Airway epithelial cell (primary cell): ENCODE data around the gene REST. TPM values are rescaled to one million over a fixed set of nuclear protein-coding genes. Genes with fewer than 3 reads are reported as not detected.

ENCODE experiments used
- total RNA-seq: library from RNA; depleted of rRNA; stranded (reverse); fragments of >200 nt; gene quantifications from 2 replicates; pipeline ENCODE4 v1.2.3, GENCODE V29; 2015

Gene REST
- total RNA-seq = 17.5 and 24.4 TPM in 2 replicates

GRCh38 chr4:56907489-56908205, at the start of gene REST:
TSS of gene REST (plus strand) at chr4:56907900. CDS start at chr4:56910639, 2,739 bp downstream.

GRCh38 chr4:56977321-56978012, 69.8 kb downstream of the REST start, which contains the start of gene NOA1:
TSS of gene NOA1 (minus strand) at chr4:56977606. CDS start at chr4:56977585, 21 bp downstream.

GRCh38 chr4:56978750-56979303, 71.1 kb downstream of the REST start, which contains the start of gene POLR2B:
TSS of gene POLR2B (plus strand) at chr4:56978896. CDS start at chr4:56978986, 90 bp downstream.

Other genes starting within 250 kb of the REST start
- 78.5 and 115 TPM in 2 replicates for gene HOPX, start 226.6 kb upstream of the REST start, total RNA-seq
- gene SPINK2, start 86.2 kb upstream of the REST start, total RNA-seq = not detected in 2 replicates
- gene NOA1, start 69.7 kb downstream of the REST start, total RNA-seq = 27.1 and 29.0 TPM in 2 replicates
- 82.4 and 82.5 TPM in 2 replicates for gene POLR2B, start 71.0 kb downstream of the REST start, total RNA-seq
- gene IGFBP7, start 202.5 kb downstream of the REST start, total RNA-seq = 178 and 220 TPM in 2 replicates